D341Med (cell line): ENCODE results near the gene CKMT2.

Experiments
- DNase-seq: peaks from one replicate; pipeline ENCODE4 v3.0.0; 2012; ENCODE audit warnings: low spot score

The CKMT2 gene

GRCh38 chr5:81216152-81216551 is 17.0 kb upstream of the CKMT2 start:
- DNase-seq: no peak

GRCh38 chr5:81219389-81219788 is 13.7 kb upstream of the CKMT2 start:
- no peak for DNase-seq

GRCh38 chr5:81222285-81222684 is 10.8 kb upstream of the CKMT2 start:
- DNase-seq: no peak

DNA sequence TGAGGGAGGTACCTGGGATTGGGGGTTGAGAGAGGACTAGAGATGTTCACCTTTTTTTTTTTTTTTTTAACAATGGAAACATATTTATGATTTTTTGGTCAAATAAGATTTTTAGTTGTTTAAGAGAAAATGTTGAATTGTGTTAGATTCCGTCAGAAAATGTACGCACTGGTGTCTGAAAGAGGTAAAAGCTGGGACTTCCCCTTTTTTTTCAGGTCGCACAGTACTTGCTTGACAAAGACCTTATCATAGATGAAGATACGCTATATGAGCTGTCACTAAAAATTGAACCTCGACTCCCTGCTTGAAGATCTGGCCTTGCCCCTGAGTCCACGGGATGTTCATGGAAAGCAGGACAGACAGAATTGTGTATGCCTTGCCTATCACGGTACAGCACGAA is 7.7 kb upstream of the CKMT2 start:
- no peak for DNase-seq

DNA sequence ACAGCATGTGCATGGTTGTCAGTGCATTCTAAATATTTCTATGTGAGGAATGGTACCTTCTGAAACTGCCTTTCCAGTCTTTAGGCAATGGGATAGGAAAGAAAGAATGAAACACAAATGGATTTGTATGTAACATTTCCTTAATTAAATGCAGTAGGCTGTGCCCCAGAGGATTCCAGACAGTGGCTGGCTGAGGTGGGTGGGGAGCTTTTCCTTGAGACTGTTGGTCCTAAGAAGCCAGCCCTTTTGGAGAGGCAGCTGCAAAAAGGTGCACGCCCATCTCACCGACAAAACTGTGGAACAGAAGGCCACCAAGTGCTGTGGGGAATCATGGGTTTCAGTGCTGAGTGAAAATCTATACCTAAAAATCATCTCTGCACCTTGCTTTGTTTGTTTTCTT is 6.8 kb upstream of the CKMT2 start:
- no peak for DNase-seq

DNA sequence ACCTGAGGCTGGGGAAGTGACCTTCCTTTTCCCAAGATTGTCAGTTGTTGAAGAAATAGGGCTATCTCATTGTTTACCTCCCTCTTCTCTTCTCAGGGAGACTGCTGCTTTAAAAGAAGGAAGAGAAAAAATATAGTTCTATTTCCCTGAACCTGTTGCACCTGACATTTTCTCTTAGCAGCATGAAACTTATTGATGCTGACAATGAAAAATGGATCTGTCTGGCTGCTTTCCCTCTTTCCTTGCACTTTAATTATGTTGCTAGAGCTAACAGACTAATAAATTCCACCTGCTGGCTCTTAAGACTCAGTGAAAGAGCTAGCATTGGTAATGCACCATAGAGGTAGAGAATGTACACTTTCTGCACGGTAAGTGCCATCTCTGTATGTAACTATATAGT is 6.2 kb upstream of the CKMT2 start:
- no peak for DNase-seq

- DNase-seq: no peak
Measured at GRCh38 chr5:81228084-81228483, 5.0 kb upstream of the CKMT2 start.

- no peak for DNase-seq
Measured at GRCh38 chr5:81230416-81230815, 2.7 kb upstream of the CKMT2 start.

- DNase-seq: no peak
Measured at GRCh38 chr5:81232464-81233079, 550 bp upstream of the CKMT2 start.

DNA sequence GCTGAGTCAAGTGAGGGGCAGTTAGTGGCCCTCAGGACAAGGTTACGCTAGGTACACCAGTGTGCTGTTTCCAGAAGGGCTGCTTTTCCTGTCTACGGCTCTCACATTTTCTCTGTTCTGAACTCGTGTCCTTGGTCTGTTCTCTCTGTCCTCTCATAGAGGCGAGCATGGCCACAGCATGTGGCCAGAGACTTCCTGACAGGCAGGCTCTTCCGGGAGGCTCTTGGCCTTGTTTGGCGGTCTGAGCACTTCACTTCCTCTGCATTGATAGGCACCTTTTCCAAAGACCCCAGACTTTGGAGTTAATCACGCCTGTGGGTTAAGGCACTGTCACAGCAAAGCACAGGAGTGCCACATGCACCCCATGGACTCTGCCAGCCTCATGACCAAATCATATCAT is 1.2 kb downstream of the CKMT2 start:
- no peak for DNase-seq

DNA sequence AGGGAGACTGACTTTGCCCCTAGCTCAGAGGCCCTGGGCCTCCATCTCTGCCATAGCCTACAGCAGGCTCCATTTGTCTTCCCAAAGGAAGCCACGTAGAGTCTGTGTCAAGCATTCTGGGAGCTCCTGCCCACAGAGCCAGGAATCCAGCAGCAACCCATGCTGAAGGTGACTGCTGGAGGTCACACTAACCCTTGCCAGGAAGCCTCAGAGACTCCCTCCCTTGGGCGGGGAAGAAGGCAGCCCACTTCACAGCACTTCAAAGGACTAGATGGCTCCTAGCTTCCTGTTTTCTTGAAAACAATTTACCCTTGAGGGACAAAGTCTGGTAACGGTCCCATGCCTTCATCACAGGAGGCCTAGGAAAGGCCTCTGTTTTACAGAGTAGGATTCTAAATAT is 1.7 kb downstream of the CKMT2 start:
- no peak for DNase-seq

- DNase-seq: no peak
Measured at GRCh38 chr5:81235287-81236072, 2.4 kb downstream of the CKMT2 start.

GRCh38 chr5:81238460-81238859 is 5.3 kb downstream of the CKMT2 start:
- DNase-seq: no peak

DNA sequence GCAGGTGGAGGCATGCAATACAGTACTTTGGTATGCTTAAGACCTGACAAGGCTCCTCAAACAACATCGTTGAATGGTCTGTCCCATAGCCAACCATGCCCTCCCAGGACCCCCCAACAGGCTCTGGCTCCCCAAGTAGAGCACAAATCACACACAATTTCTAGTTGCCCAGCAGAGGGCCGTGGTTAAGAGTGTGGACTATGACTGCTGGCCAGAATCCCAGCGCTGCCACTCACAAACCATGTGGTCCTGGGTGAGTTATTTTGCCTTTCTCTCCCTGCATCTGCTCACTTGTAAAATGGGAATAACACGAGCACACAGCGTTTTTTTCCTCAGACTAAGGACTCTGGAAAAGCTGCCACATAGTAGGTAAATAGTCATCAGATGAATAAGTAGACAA is 6.5 kb downstream of the CKMT2 start:
- no peak for DNase-seq

DNA sequence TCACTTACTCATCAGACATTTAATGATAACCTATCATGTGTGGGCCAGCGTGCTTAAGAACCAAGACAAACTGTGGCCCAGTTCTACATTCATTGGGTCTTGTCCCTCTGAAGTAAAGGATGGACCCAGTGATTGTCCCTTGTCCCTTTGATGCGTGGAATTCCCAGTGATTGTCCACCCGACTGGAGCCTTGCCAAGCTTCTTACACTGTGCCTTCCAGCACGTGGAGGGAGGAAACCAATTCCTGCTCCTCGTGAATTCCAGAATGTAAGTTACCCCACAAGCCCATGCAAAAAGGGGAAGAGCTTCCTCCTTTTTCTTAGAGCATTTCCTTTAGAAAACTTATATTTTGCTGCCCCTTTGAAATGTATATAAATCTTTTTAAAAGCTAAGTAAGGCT is 7.9 kb downstream of the CKMT2 start:
- no peak for DNase-seq

DNA sequence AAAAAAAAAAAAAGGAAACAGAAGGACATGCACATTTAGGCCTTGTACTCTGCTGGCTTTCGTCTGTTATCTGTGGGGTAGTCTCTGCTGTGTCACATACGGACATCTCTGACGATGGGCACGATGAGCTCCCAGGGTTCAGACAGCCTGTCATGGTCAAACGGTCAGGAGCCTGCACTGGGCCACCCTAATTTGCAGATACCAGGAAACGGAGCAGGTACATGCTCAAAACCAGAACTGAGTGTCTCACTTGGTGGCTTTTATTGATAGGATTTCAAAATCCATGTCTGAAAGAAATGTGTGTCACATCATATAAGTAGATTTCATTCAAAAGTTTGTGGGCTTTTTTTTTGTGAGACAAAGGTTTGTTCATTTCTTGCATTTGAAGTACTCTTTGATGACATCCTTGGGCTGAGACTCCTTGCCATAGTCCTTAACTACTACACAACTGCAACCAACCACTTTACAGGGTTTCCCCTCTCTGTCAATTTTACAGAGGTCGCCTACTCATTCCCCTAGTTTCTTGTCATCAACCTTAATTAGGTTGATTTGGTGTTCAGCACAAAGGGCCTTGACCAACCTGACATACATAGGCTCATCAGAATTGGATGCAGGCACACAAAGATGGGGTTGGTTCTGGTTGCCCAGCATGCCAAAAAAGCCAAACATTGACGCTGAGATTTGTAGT is 9.0 kb downstream of the CKMT2 start:
- no peak for DNase-seq

DNA sequence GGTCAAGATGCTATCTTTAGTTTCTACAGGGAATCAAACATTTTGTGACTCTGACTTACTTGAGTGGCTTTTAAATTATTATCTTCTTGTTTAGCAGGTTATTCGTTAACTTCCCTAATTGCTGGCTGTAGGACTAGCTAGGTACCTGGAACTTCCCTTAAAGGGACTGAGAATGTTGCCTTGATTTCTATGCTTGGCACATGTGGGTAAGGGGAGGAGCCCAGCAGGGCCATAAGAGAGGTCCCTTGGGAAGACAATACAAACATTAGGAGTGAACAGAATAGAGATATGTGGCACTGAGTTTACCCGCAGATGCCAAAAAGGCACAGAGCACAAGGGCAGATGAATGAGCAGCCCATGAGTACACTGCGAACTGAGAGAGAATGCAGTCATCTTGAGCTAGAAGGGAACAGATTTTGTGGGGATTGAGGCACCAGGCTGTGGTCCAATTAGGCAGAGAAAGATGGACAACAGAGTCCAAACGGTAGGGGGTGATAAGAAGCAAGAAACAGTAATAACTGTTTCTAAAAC is 9.8 kb downstream of the CKMT2 start:
- DNase-seq: no peak

DNA sequence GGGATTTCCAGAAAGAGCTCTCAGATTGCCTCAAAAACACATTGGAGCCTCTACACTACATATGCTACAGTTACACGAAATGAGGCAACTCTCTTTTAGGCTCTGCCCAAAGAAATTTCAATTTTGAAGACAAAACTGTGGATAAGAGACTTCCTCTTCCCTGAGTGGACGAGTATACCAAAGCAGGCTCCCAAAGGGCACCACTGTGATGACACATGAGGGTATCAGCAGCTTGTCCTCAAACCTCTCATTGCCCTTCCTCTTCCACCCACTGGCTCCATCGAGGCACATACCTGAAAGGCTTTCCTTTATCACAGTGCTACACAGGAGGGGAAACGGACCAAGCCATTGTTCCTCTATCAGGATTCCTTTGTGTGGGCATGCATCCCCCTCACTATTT is 11.3 kb downstream of the CKMT2 start:
- DNase-seq: no peak

GRCh38 chr5:81245871-81246235 is 12.7 kb downstream of the CKMT2 start:
- DNase-seq: no peak

GRCh38 chr5:81246697-81247096 is 13.6 kb downstream of the CKMT2 start:
- no peak for DNase-seq

GRCh38 chr5:81247441-81247972 is 14.4 kb downstream of the CKMT2 start:
- DNase-seq: no peak

- DNase-seq: no peak
Measured at GRCh38 chr5:81249240-81249639, 16.1 kb downstream of the CKMT2 start.

GRCh38 chr5:81250004-81250403 is 16.9 kb downstream of the CKMT2 start:
- DNase-seq: no peak
